ENCODE results near the gene B3GAT1.

GRCh38 chr11:134442246-134442645 is 30.2 kb upstream of the B3GAT1 start:
- no peak for TF ChIP-seq CTCF (IDR thresholded peaks at IDR 0.05; ENCODE audit: borderline replicate concordance, extremely low read depth, low read length, poor library complexity, severe bottlenecking)
- TF ChIP-seq EZH2 (IDR thresholded peaks at IDR 0.05; ENCODE audit: borderline replicate concordance, low read depth, low read length, severe bottlenecking): no peak

Data from DND-41 (cell line).